Left ventricle myocardium inferior (tissue), 1 donor: ENCODE results near the gene NCOA7. TPM values are rescaled to one million over a fixed set of nuclear protein-coding genes. Genes with fewer than 3 reads are reported as not detected.
A peak's percentile ranks its signal among the peaks of the same experiment; 100 is the strongest.

ENCODE experiments used
- DNase-seq: peaks from one replicate; pipeline ENCODE4 v3.0.0-alpha.2; 2020
- H3K27ac ChIP-seq: fragments of 200-600 bp; replicated peaks from 2 replicates; pipeline ENCODE4 v1.8.0; 2021
- H3K27me3 ChIP-seq: fragments of 200-600 bp; 2 replicates; pipeline ENCODE4 v1.8.0; 2021; ENCODE audit warnings: low read depth
- H3K36me3 ChIP-seq: fragments of 200-600 bp; 2 replicates; pipeline ENCODE4 v1.8.0; 2021
- H3K4me1 ChIP-seq: fragments of 200-600 bp; 2 replicates; pipeline ENCODE4 v1.8.0; 2021
- H3K4me3 ChIP-seq: fragments of 200-600 bp; 2 replicates; pipeline ENCODE4 v1.8.0; 2021; ENCODE audit warnings: mild to moderate bottlenecking, moderate library complexity
- H3K9me3 ChIP-seq: fragments of 200-600 bp; replicated peaks from 2 replicates; pipeline ENCODE4 v1.8.0; 2021
- CTCF ChIP-seq: fragments of 200-600 bp; IDR thresholded peaks from 2 replicates; pipeline ENCODE4 v1.8.0; 2021; ENCODE audit warnings: antibody characterized with exemption, mild to moderate bottlenecking, borderline replicate concordance
- intact Hi-C: fragments of 100-400 bp; cut with micrococcal nuclease; formaldehyde crosslinking; loops from one replicate; pipeline ENCODE4 v1.11.0; 2022
- total RNA-seq: library from RNA; stranded (reverse); fragmentation: NEBNext Ultra II Directional; extraction: Animal tissue kit (Norgen Biotek cat#: 25700); gene quantifications from one replicate; pipeline ENCODE4 v1.2.1, GENCODE V29; 2021
- donor health status: DM: no; HTN: yes; CAD: no; lungs with severe emphysema.

Gene NCOA7
- total RNA-seq, 1 donor from 2014 or later: 10.3 TPM

GRCh38 chr6:125939791-125940190 is 149.0 kb downstream of the NCOA7 start:
- Histone ChIP-seq H3K36me3 (no peaks in the 10 kb centered on the region), H3K4me1 (peaks cover 12% of the 10 kb centered on the region), H3K4me3 (no peak overlapping the region), H3K27me3 (no peaks in the 10 kb centered on the region), H3K27ac (no peak overlapping the region), H3K9me3 (no peaks in the 10 kb centered on the region)
- DNase-seq: no peak
- TF ChIP-seq CTCF: no peak
- intact Hi-C loops: no loop called here

GRCh38 chr6:125940247-125941041 is 149.7 kb downstream of the NCOA7 start:
- Histone ChIP-seq H3K9me3 (no peaks in the 10 kb centered on the region), H3K27me3 (no peaks in the 10 kb centered on the region), H3K4me3 (no peak overlapping the region), H3K27ac (no peak overlapping the region), H3K36me3 (no peaks in the 10 kb centered on the region), H3K4me1 (peaks cover 18% of the 10 kb centered on the region)
- DNase-seq: no peak
- intact Hi-C loops: no loop called here
- no peak for TF ChIP-seq CTCF

GRCh38 chr6:125942672-125943527 is 152.1 kb downstream of the NCOA7 start:
- Histone ChIP-seq H3K27me3 (no peaks in the 10 kb centered on the region), H3K36me3 (no peaks in the 10 kb centered on the region), H3K4me3 (no peak overlapping the region), H3K27ac (no peak overlapping the region), H3K4me1 (peaks cover 24% of the 10 kb centered on the region), H3K9me3 (no peaks in the 10 kb centered on the region)
- intact Hi-C loops: no loop called here
- no peak for DNase-seq
- TF ChIP-seq CTCF: no peak

- Histone ChIP-seq H3K27me3 (no peaks in the 10 kb centered on the region), H3K4me3 (no peak overlapping the region), H3K27ac (peak overlapping the region; percentile 65), H3K9me3 (no peaks in the 10 kb centered on the region), H3K4me1 (peaks cover 24% of the 10 kb centered on the region), H3K36me3 (no peaks in the 10 kb centered on the region)
- TF ChIP-seq CTCF: no peak
- intact Hi-C loops: no loop called here
- no peak for DNase-seq
These were observed 153.0 kb downstream of the NCOA7 start for GRCh38 chr6:125943528-125944433.

GRCh38 chr6:125944434-125944816 is 153.7 kb downstream of the NCOA7 start:
- TF ChIP-seq CTCF: no peak
- Histone ChIP-seq H3K4me1 (peaks cover 24% of the 10 kb centered on the region), H3K27ac (peak overlapping the region; percentile 65), H3K4me3 (no peak overlapping the region), H3K9me3 (no peaks in the 10 kb centered on the region), H3K36me3 (no peaks in the 10 kb centered on the region), H3K27me3 (no peaks in the 10 kb centered on the region)
- intact Hi-C loops: no loop called here
- peak; percentile 66 for DNase-seq
